ENCODE data around the gene TPRA1. TPM values are rescaled to one million over a fixed set of nuclear protein-coding genes. Genes with fewer than 3 reads are reported as not detected.

The TPRA1 gene
- total and polyA plus RNA-seq, 8 donors, result 10.1 to 46.4 (median 19.6) TPM

DNA sequence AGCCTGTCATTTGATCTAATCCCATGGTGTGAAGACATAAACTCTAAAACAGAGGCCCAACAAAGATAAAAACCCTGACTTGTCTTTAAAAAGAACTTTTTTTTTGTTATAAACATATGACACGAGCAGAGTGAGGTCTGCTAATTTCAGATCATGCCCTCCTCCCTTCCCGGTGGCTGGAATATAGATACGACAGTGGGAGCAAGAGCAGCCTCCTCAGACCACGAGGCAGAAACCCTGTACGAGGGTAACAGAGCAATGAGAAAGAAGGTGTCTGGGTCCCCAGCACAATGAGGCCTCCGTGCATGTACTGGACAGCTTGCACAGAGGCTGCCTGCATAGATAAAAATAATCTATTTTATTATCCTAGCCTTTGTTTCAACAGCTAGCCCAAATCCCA, 5.8 kb downstream of the TPRA1 start:
- Histone ChIP-seq H3K36me3 (peaks cover 0 to 20% (median 17%) of the 10 kb centered on the region in 4 donors), H3K27me3 (no peaks in the 10 kb centered on the region), H3K4me1 (peaks cover 27 to 68% (median 48%) of the 10 kb centered on the region in 4 donors), H3K27ac (no peak overlapping the region), H3K4me3 (no peak overlapping the region), H3K9me3 (no peaks in the 10 kb centered on the region)
- intact Hi-C loops (cut with DNase I; ENCODE audit: low total_unique reads), result no loop called here
- no peak for DNase-seq
- TF ChIP-seq EP300 (IDR thresholded peaks at IDR 0.05) (no peak), POLR2AphosphoS5 (IDR thresholded peaks at IDR 0.05) (no peak), POLR2A (IDR thresholded peaks at IDR 0.05) (no peak)
- TF ChIP-seq, protein P1, sequence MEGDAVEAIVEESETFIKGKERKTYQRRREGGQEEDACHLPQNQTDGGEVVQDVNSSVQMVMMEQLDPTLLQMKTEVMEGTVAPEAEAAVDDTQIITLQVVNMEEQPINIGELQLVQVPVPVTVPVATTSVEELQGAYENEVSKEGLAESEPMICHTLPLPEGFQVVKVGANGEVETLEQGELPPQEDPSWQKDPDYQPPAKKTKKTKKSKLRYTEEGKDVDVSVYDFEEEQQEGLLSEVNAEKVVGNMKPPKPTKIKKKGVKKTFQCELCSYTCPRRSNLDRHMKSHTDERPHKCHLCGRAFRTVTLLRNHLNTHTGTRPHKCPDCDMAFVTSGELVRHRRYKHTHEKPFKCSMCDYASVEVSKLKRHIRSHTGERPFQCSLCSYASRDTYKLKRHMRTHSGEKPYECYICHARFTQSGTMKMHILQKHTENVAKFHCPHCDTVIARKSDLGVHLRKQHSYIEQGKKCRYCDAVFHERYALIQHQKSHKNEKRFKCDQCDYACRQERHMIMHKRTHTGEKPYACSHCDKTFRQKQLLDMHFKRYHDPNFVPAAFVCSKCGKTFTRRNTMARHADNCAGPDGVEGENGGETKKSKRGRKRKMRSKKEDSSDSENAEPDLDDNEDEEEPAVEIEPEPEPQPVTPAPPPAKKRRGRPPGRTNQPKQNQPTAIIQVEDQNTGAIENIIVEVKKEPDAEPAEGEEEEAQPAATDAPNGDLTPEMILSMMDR (IDR thresholded peaks at IDR 0.05), result no peak
- 90 to 98% (median 93%) methylated on average over 6 of the region's 6 CpGs for WGBS, 5 donors

DNA sequence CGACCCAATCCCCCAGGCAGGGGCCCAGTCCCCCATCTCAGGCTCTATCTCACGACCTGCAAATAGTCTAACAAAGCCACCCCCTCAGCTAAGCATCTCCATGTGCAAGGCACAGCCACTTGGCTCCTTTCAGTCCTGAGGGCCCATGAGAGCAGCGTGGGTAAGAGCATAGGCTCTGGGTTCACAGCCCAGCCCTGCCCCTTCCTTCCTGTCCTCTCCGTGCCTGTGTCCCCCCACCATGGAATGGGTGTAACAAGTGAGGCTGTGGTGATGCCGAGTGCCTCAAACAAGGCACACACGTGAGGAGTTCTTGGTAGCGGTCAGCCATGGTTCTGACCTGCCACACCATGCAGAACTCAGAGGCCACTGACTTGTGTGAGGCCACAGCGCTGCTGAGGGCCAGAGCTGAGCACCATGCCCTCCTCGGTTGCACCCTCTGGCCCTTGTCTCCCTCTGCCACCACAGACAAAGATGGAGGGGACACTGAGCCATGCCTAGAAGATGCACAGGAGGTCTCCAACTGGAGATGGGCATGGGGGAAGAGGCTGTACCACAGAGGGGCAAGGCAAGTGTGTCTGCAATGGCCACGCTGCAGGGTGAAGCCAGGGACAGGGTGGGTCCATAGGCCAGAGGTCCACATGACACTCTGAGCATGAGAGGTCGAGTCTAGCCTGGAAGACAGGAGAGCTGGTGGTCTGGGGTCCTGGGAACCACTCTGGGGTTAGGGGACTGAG, 10.0 kb downstream of the TPRA1 start:
- no peak for TF ChIP-seq EP300 (IDR thresholded peaks at IDR 0.05)
- TF ChIP-seq, protein P1 (IDR thresholded peaks at IDR 0.05), result no peak
- TF ChIP-seq POLR2AphosphoS5 (IDR thresholded peaks at IDR 0.05), result no peak
- TF ChIP-seq POLR2A (IDR thresholded peaks at IDR 0.05), result no peak
- no peak overlapping the region for H3K27ac ChIP-seq
- 83 to 89% (median 87%) methylated on average over 8 to 11 of the region's 11 CpGs for WGBS, 5 donors
- no peak for DNase-seq
- no peak overlapping the region for H3K4me3 ChIP-seq
- intact Hi-C loops (cut with DNase I; ENCODE audit: low total_unique reads), result no loop called here
- peaks cover 0 to 62% (median 56%) of the 10 kb centered on the region in 4 donors for H3K36me3 ChIP-seq
- H3K9me3 ChIP-seq, result no peaks in the 10 kb centered on the region
- no peaks in the 10 kb centered on the region for H3K27me3 ChIP-seq
- peaks cover 2 to 38% (median 15%) of the 10 kb centered on the region in 4 donors for H3K4me1 ChIP-seq

DNA sequence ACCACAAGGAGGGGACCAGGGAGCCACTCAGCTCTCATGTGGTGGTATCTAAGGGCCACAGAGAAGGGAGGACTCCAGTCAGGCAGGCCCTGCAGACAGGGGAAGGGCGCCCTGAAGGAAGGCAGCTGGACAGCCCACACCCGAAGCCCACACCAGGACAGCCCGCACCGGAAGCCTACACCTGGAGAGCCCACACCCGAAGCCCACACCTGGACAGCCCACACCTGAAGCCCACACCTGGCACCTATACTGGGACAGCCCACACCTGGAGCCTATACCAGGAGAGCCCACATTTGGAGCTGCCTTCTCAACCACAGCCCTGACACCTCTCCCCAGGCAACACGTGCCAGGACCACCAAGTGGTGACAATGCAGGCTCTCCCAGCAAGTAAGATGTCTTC, 11.7 kb downstream of the TPRA1 start:
- no peak overlapping the region for H3K27ac ChIP-seq
- TF ChIP-seq POLR2AphosphoS5 (IDR thresholded peaks at IDR 0.05) (no peak), EP300 (IDR thresholded peaks at IDR 0.05) (no peak), POLR2A (IDR thresholded peaks at IDR 0.05) (no peak)
- TF ChIP-seq, protein P1 (IDR thresholded peaks at IDR 0.05), result no peak
- no peaks in the 10 kb centered on the region for H3K9me3 ChIP-seq
- H3K36me3 ChIP-seq, result peaks cover 7 to 70% (median 67%) of the 10 kb centered on the region in 4 donors
- WGBS, 5 donors, result 84 to 96% (median 90%) methylated on average over 6 of the region's 6 CpGs
- intact Hi-C loops (cut with DNase I; ENCODE audit: low total_unique reads), result loop anchor here (10.0 kb wide), 2 partner anchors 256 to 386 kb away; no protein-coding TSS in a partner anchor
- no peak for DNase-seq
- peaks cover 6 to 35% (median 16%) of the 10 kb centered on the region in 4 donors for H3K4me1 ChIP-seq
- H3K27me3 ChIP-seq, result no peaks in the 10 kb centered on the region
- no peak overlapping the region for H3K4me3 ChIP-seq

DNA sequence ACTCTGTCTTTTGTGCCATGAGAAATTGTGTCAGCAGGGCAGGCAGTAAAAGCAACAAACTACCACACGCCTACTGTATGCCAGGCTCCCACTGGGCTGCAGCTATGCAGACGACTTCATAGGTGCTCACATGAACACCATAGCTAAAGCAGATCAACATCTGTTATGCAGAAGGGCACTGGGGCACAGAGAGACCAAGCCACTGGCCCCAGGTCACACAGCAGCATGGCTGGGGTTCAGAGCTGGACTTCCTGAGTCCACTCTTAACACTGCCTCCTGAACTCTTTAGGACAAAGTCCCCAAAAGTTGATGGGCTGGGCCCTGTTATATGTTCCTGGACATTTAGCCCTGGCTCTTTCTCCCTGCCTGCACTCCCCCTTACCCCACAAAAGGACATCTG, 12.4 kb downstream of the TPRA1 start:
- H3K36me3 ChIP-seq, result peaks cover 13 to 76% (median 71%) of the 10 kb centered on the region in 4 donors
- intact Hi-C loops (cut with DNase I; ENCODE audit: low total_unique reads), result loop anchor here (10.0 kb wide), 2 partner anchors 257 to 387 kb away; no protein-coding TSS in a partner anchor
- WGBS, 5 donors, result 60 to 85% (median 79%) methylated on average over 1 to 2 of the region's 2 CpGs
- DNase-seq, result no peak
- TF ChIP-seq POLR2A (IDR thresholded peaks at IDR 0.05) (no peak), EP300 (IDR thresholded peaks at IDR 0.05) (no peak), POLR2AphosphoS5 (IDR thresholded peaks at IDR 0.05) (no peak)
- TF ChIP-seq, protein P1 (IDR thresholded peaks at IDR 0.05), result no peak
- H3K27ac ChIP-seq, result no peak overlapping the region
- no peaks in the 10 kb centered on the region for H3K27me3 ChIP-seq
- no peak overlapping the region for H3K4me3 ChIP-seq
- H3K9me3 ChIP-seq, result no peaks in the 10 kb centered on the region
- peaks cover 6 to 35% (median 16%) of the 10 kb centered on the region in 4 donors for H3K4me1 ChIP-seq
